Right hindlimb (tissue), 1 donor: ENCODE measurements around the gene ATL1.
"Not testable (repeated sequence)": the region's sequence is repeated elsewhere in the genome, so short reads cannot be mapped to it uniquely, and the experiment has no call there.

Experiments
- DNase-seq: peaks from one replicate; pipeline ENCODE4 v3.0.0-alpha.2; 2018

The ATL1 gene

DNA sequence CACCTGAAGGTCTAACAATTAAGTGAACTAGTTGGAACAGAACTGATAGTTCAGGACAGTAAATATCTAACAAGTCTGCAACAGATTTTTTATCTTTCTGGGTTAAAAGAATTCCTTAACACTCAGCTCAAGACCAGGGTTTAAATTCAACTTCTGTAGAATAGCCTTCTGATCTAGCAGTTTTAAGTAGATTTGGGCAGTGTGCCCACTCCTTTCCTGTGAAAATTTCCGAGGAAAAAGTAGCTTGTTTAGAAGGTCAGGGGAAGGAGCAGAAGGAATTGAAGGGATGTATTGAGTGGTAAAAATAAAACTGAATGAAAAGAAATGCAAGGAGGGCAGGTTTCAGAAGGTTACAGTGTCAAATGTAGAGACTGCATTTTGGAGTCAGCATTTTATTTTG lies 45.8 kb downstream of the ATL1 start:
- peak; percentile 30 for DNase-seq

GRCh38 chr14:50606468-50606867 lies 46.5 kb downstream of the ATL1 start:
- DNase-seq: no peak

DNA sequence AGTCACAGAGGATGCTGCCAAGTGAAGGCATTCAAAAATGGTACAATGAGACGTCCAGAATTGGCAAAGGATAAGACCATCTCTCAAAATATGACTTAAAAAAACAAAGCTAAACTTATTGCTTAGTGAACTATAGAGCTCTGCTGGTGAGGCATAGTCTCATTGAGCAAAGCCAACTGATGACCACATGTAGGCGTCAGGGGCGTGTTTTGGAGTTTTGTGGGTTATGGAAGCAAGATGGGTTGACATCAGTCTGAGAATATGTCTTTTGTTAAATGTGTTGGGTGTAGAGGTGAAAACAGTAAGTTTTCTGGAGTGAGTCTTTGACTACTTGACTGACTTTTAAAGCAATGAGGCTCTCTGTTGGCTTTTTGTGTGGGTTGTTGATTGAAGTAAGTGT lies 47.2 kb downstream of the ATL1 start:
- DNase-seq: no peak

GRCh38 chr14:50607761-50608160 lies 47.8 kb downstream of the ATL1 start:
- DNase-seq: no peak

- DNase-seq: no peak
These were observed 48.4 kb downstream of the ATL1 start for GRCh38 chr14:50608302-50608851.

GRCh38 chr14:50610465-50610864 lies 50.5 kb downstream of the ATL1 start:
- no peak for DNase-seq

DNA sequence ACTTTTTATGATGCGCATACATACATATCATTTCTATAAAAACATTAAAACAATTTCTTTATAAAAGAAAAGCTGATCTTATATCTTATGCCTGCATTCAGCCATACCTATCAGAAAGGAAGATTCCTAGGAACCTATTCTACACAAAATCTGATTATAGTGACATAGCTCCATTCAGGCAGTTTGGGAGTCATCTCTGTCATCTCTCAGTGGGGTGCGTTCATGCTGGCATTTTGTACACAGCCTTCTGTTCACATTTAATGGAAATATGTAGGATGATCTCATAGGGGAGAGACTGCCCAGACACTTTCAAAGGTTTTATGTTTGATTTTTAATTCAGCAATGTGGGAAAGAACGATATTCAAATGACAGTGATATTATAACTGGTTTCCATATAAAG lies 52.9 kb downstream of the ATL1 start:
- no peak for DNase-seq

DNA sequence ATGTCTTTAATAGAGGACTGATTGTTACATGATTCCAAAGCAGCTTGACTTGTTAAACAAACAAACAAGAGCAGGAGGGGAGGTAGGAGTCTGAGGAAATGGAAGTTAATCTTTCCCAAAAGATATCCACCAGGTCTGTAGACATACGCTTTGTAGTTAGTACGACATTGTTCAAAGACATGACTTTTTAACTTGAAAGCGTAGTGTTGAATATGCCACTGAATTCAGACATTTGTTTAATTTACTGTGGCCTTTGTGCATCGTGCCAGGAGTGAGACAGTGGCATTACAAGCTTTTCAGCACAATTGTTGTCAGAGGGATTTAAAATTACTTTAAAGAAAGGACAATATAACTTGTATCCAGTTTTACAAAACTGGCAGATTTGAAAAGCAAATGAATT lies 55.1 kb downstream of the ATL1 start:
- DNase-seq: no peak

DNA sequence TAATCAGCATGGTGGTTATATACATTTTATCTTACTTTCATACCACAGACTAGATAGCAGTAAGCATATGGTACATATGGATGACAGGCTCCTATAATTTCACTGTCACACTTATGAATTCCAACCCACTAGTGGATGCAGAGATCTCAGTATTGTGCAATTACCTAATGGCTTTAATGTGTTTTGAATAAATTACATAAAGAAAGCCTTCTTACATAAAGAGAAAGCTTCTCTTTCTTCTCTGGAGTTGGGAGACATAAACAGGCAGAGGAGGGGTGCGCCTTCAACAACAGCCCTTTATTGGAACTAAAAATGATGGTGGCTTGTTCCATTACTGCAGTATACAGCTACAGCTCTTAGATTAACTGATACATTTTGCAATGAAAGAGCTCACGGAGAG lies 55.6 kb downstream of the ATL1 start:
- no peak for DNase-seq

DNA sequence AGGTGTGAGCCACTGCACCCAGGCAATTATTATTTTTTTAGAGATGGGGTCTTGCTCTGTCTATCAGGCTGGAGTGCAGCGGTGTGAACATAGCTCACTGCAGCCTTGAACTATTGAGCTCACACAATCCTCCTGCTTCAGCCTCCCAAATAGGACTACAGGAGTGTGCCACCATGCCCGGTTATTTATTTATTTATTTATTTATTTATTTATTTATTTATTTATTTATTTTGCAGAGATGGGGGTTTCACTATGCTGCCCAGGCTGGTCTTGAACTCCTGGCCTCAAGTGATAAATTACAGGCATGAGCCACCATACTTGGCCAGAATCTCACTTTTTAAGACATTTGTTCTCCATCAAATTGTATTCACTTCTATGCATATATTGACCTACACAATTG lies 56.3 kb downstream of the ATL1 start:
- DNase-seq: no peak

- DNase-seq: no peak
These were observed 59.7 kb downstream of the ATL1 start for GRCh38 chr14:50619569-50620141.

DNA sequence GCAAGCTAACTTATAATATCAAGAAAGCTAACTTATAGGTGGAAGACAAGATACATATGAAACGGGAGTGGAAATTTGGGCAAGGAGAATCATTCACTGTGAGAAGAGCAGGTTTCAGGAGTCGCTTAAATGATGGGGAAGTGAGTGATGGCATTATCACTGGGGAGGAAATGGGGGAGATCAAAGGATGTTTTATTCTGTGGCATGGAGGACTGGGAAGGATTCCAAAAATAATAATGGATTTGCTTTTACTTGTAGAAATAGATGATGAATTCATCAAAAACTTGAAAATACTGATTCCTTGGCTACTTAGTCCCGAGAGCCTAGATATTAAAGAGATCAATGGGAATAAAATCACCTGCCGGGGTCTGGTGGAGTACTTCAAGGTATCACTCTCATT lies 60.4 kb downstream of the ATL1 start:
- no peak for DNase-seq

DNA sequence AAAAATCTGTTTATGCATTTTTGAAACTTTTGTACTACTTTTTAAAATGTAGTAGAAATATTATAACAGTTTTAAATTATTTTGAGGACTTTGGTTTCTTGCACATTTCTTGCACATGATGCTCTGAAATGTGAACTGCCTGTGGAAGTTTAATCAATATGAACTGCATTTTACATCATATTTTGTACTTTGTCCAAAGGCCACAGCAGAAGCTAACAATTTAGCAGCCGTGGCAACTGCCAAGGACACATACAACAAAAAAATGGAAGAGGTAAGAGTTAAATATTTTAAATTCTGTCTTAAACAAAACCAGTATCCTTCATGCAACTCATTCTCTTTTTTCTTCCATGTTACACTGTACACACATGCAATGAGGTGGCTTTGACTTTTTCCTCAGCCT lies 63.0 kb downstream of the ATL1 start:
- DNase-seq: no peak

- DNase-seq: no peak
These were observed 64.5 kb downstream of the ATL1 start for GRCh38 chr14:50624447-50624846.

GRCh38 chr14:50624947-50625346 lies 65.0 kb downstream of the ATL1 start:
- DNase-seq: not testable (repeated sequence)

DNA sequence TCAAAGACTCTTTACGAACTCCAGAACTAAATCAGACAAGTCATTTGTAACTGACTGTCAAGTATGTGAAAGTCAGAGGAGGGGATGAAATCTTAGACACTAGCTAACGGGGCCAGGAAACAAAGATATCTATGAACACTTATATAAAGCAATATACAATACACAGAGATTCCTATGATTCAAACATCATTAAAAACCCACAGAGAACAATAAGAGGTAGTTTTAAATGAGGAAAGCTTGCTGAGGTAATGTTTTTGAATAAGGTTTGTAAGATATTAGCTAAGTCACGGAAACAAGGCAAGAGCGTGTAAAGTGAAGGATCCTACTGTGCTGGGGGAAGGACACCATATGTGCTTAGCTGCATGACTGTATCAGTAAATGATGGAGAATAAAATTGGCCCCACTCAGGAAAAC lies 71.5 kb downstream of the ATL1 start:
- DNase-seq: no peak

GRCh38 chr14:50633954-50634353 lies 74.0 kb downstream of the ATL1 start:
- DNase-seq: no peak

GRCh38 chr14:50635141-50635540 lies 75.2 kb downstream of the ATL1 start:
- no peak for DNase-seq

DNA sequence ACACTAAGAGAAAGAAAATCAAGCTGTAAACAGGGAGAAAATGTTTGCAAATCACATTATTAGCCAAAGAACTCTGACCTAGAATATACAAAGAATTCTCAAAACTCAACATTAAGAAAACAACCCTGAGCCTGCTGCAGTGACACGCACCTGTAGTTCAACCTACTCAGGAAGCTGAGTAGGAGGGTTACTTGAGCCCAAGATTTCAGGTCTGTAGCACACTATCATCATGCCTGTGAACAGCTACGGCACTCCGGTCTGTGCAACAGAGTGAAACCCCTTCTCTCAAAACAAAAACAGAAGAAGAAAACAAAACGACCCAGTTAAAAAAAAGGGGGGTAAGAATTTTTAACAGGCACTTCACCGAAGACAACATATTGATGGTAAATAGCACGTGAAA lies 87.3 kb downstream of the ATL1 start:
- DNase-seq: no peak

DNA sequence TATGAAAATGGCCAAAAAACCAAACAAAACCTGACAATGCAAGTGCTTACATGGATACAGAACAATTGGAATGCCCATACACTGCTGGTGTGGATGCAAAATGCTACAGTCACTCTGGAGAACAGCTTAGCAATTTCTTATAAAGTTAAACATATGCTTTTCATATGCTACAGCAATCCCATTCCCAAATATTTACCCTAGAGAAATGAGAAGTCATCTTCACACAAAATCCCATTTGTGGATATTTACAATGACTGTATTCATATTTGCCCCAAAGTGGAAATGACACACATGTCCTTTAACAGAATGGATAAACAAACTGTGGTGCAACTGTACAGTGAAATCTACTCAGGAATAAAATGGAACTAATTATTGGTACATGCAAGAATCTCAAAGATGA lies 87.8 kb downstream of the ATL1 start:
- no peak for DNase-seq

GRCh38 chr14:50649691-50650090 lies 89.7 kb downstream of the ATL1 start:
- DNase-seq: no peak

- no peak for DNase-seq
These were observed 96.8 kb downstream of the ATL1 start for GRCh38 chr14:50656776-50657175.

DNA sequence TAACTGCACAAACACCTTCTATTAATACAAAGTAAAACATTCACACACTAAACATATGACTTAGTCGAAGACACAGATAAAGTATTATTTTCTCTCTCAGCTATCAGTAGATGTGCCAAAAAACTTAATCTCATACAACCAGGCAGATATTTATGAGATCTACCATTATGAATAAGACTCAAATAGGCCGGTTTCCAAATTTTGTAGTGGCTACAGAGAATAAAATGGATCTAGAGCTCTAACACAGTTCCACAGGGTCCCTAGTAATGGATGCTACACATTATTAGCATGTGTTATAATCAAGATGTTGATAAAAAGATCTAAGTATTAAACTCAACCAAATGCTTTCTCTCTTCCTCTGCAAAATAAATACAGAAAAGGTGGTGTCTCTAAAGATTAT lies 97.8 kb downstream of the ATL1 start:
- no peak for DNase-seq

- DNase-seq: peak; percentile 42
These were observed 98.3 kb downstream of the ATL1 start for GRCh38 chr14:50658203-50658602.

DNA sequence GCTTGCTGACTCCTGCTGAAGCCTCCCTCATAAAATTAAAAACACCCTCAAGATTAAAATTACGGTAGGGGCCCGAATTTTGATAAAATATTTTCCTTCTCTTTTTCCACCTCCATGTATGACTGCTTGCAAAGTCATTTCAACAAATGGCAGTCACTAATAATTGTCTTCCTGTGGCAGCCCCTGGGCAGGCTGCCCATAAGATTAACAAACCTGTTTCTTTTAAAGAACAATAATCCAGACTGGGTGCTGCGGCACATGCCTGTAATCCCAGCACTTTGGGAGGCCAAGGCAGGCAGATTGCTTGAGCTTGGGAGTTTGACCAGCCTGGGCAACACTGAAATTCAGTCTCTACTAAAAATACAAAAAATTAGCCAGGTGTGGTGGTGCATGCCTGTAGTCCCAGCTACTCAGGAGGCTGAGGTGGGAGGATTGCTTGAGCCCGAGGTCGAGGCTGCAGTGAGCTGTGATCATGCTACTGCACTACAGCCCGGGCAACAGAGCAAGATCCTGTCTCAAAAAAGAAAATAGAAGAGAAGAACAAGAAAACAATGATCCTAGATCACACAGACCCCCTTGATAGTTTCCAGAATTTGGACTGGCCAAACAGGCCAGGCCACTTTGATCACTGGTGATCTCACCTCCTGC lies 99.5 kb downstream of the ATL1 start:
- no peak for DNase-seq
